Endothelial cell of umbilical vein (primary cell): ENCODE results near the gene RELN.

Source experiments
- CTCF ChIP-seq, 2 donors: IDR thresholded peaks; 1 replicate in 1 of 2; 2 replicates in 1 of 2; pipeline ENCODE4 v1.5.1; 2011; ENCODE audit warnings: low read length in 2 of 2, mild to moderate bottlenecking in 2 of 2, moderate library complexity in 2 of 2, control low read depth in 1 of 2, inconsistent platforms in 1 of 2, low read depth in 1 of 2; ENCODE audit not compliant: insufficient read depth in 1 of 2; ENCODE audit errors: extremely low read depth in 1 of 2
- GATA2 ChIP-seq: IDR thresholded peaks from 2 replicates; pipeline ENCODE4 v1.7.0; 2011; ENCODE audit warnings: low read depth, mild to moderate bottlenecking, moderate library complexity, mixed read lengths, low read length; ENCODE audit not compliant: insufficient read length, insufficient read depth

GRCh38 chr7:103870664-103871063, 118.8 kb downstream of the RELN start:
- TF ChIP-seq CTCF (IDR thresholded peaks at IDR 0.05; ENCODE audit: extremely low read depth in 1 of 2, insufficient read depth in 1 of 2, low read depth in 1 of 2, low read length in 2 of 2) (no peak), GATA2 (no peak)
